Endometrium (tissue), 2 donors: ENCODE measurements around the gene LGALS4.
"Not testable (repeated sequence)": the region's sequence is repeated elsewhere in the genome, so short reads cannot be mapped to it uniquely, and the experiment has no call there.

ENCODE experiments used
- FAIRE-seq: peaks from 2 replicates; lab custom pipeline; 2012; peaks lifted over from hg19 to GRCh38; lab: Jason Lieb, UNC
- donor health status: control.
- donor health status: control.

The LGALS4 gene

GRCh38 chr19:38821230-38821825 lies 8.6 kb upstream of the LGALS4 start:
- FAIRE-seq: not testable (repeated sequence)

- no peak for FAIRE-seq
Measured at GRCh38 chr19:38819231-38819920, 6.6 kb upstream of the LGALS4 start.

- no peak for FAIRE-seq
Measured at GRCh38 chr19:38817081-38817480, 4.3 kb upstream of the LGALS4 start.

- FAIRE-seq: no peak
Measured at GRCh38 chr19:38816131-38816750, 3.5 kb upstream of the LGALS4 start.

GRCh38 chr19:38815059-38816001 lies 2.6 kb upstream of the LGALS4 start:
- no peak for FAIRE-seq

- not testable (repeated sequence) for FAIRE-seq
Measured at GRCh38 chr19:38813932-38814331, 1.2 kb upstream of the LGALS4 start.

GRCh38 chr19:38813323-38813722 lies 578 bp upstream of the LGALS4 start:
- FAIRE-seq: no peak

- FAIRE-seq: no peak
Measured at GRCh38 chr19:38812009-38812840, 520 bp downstream of the LGALS4 start.

- FAIRE-seq: no peak
Measured at GRCh38 chr19:38809592-38810252, 3.0 kb downstream of the LGALS4 start.

- no peak for FAIRE-seq
Measured at GRCh38 chr19:38808741-38809140, 4.0 kb downstream of the LGALS4 start.

- not testable (repeated sequence) for FAIRE-seq
Measured at GRCh38 chr19:38807374-38808098, 5.2 kb downstream of the LGALS4 start.

- FAIRE-seq: no peak
Measured at GRCh38 chr19:38806371-38806770, 6.4 kb downstream of the LGALS4 start.

- no peak for FAIRE-seq
Measured at GRCh38 chr19:38805180-38805579, 7.6 kb downstream of the LGALS4 start.

GRCh38 chr19:38803543-38803942 lies 9.2 kb downstream of the LGALS4 start:
- FAIRE-seq: no peak

GRCh38 chr19:38801359-38802095 lies 11.2 kb downstream of the LGALS4 start:
- FAIRE-seq: no peak

- no peak for FAIRE-seq
Measured at GRCh38 chr19:38800577-38801347, 12.0 kb downstream of the LGALS4 start.

GRCh38 chr19:38799104-38799503 lies 13.6 kb downstream of the LGALS4 start:
- FAIRE-seq: no peak

- not testable (repeated sequence) for FAIRE-seq
Measured at GRCh38 chr19:38797781-38798180, 15.0 kb downstream of the LGALS4 start.

GRCh38 chr19:38796154-38796553 lies 16.6 kb downstream of the LGALS4 start:
- no peak for FAIRE-seq
